Fibroblast of lung (primary cell): Measurements from ENCODE around the gene PRKCA. TPM values are rescaled to one million over a fixed set of nuclear protein-coding genes. Genes with fewer than 3 reads are reported as not detected.

Experiments used
- DNase-seq, 2 donors: peaks; one replicate each; pipeline versions ENCODE4 v3.0.0 to v3.0.0-alpha.2; 2010; ENCODE audit warnings: low read depth in 2 of 2
- H2AFZ ChIP-seq: 2 replicates; pipeline ENCODE4 v1.5.1; 2012; ENCODE audit warnings: low read length, control low read depth, inconsistent platforms
- H3K27ac ChIP-seq: 2 replicates; pipeline ENCODE4 v1.5.1; 2011; ENCODE audit warnings: low read length, control low read depth; ENCODE audit not compliant: insufficient read depth
- H3K27me3 ChIP-seq: 2 replicates; pipeline ENCODE4 v1.5.1; 2011; ENCODE audit warnings: mild to moderate bottlenecking, low read length; ENCODE audit not compliant: control insufficient read depth, insufficient read depth
- H3K36me3 ChIP-seq: 2 replicates; pipeline ENCODE4 v1.5.1; 2011; ENCODE audit warnings: low read length; ENCODE audit not compliant: control insufficient read depth, insufficient read depth
- H3K4me1 ChIP-seq: 2 replicates; pipeline ENCODE4 v1.5.1; 2011; ENCODE audit warnings: low read length; ENCODE audit not compliant: control insufficient read depth, insufficient read depth; ENCODE audit errors: extremely low read depth
- H3K4me2 ChIP-seq: 2 replicates; pipeline ENCODE4 v1.5.1; 2011; ENCODE audit warnings: low read length, control low read depth; ENCODE audit not compliant: insufficient read depth; ENCODE audit errors: extremely low read depth
- H3K4me3 ChIP-seq, 4 experiments: fragments of 200-600 bp in 1 of 4; sonication (generic) in 1 of 4; replicated peaks in 1 of 4; 2 replicates each; pipeline ENCODE4 v1.5.1; 2011 to 2016; ENCODE audit warnings: low read length in 4 of 4, low read depth in 3 of 4, mild to moderate bottlenecking in 3 of 4, control low read depth in 2 of 4, inconsistent platforms in 1 of 4, mixed read lengths in 1 of 4; ENCODE audit not compliant: insufficient read depth in 1 of 4; ENCODE audit errors: control extremely low read depth in 1 of 4
- H3K79me2 ChIP-seq: 2 replicates; pipeline ENCODE4 v1.5.1; 2012; ENCODE audit warnings: mild to moderate bottlenecking, low read length, inconsistent platforms; ENCODE audit not compliant: control insufficient read depth, insufficient read depth
- H3K9ac ChIP-seq: 2 replicates; pipeline ENCODE4 v1.5.1; 2011; ENCODE audit warnings: mild to moderate bottlenecking, low read length, control low read depth; ENCODE audit not compliant: insufficient read depth
- H3K9me3 ChIP-seq: 2 replicates; pipeline ENCODE4 v1.5.1; 2012; ENCODE audit warnings: low read depth, low read length; ENCODE audit not compliant: control insufficient read depth, insufficient read depth
- H4K20me1 ChIP-seq: 2 replicates; pipeline ENCODE4 v1.5.1; 2011; ENCODE audit warnings: low read length; ENCODE audit not compliant: control insufficient read depth, insufficient read depth; ENCODE audit errors: extremely low read depth
- CTCF ChIP-seq, 2 donors: IDR thresholded peaks in 1 of 2; conservative IDR thresholded peaks in 1 of 2; 1 replicate in 1 of 2; 2 replicates in 1 of 2; pipeline ENCODE4 v1.5.1; 2011 to 2012; ENCODE audit warnings: low read length in 2 of 2, control low read depth in 1 of 2, inconsistent platforms in 1 of 2, low read depth in 1 of 2, mild to moderate bottlenecking in 1 of 2
- EZH2 ChIP-seq: IDR thresholded peaks from 2 replicates; pipeline ENCODE4 v1.5.1; 2012; ENCODE audit warnings: low read length, control low read depth, mild to moderate bottlenecking; ENCODE audit errors: missing control alignments
- polyA plus RNA-seq, 2 donors: library from polyadenylated mRNA; depleted of rRNA in 1 of 2; stranded (reverse) in 1 of 2; unstranded in 1 of 2; fragments of >200 nt; gene quantifications; 2 replicates each; pipeline ENCODE4 v1.2.1, GENCODE V29; 2011 to 2012; ENCODE audit warnings: missing spikeins in 1 of 2
- total RNA-seq: library from RNA; depleted of rRNA; stranded (reverse); fragments of >200 nt; gene quantifications from 2 replicates; pipeline ENCODE4 v1.2.1, GENCODE V29; 2014

Gene PRKCA
- total and polyA plus RNA-seq, 2 donors (not counting 1 experiment from before 2014, with no cell fraction given) = 34.0 to 74.2 TPM

- Histone ChIP-seq H3K4me2 (no peak overlapping the region), H3K27ac (no peak overlapping the region), H4K20me1 (no peaks in the 10 kb centered on the region), H3K9me3 (no peaks in the 10 kb centered on the region), H3K4me1 (no peaks in the 10 kb centered on the region), H3K4me3 (no peak overlapping the region), H3K79me2 (peaks cover 23% of the 10 kb centered on the region), H3K9ac (no peak overlapping the region), H3K27me3 (no peaks in the 10 kb centered on the region), H3K36me3 (no peaks in the 10 kb centered on the region), H2AFZ (no peak overlapping the region)
- DNase-seq = peak in 1 of 2 donors; percentile 46
- no peak for TF ChIP-seq CTCF (conservative IDR thresholded peaks at IDR 0.05 in 1 of 2, IDR thresholded peaks at IDR 0.05 in 1 of 2; ENCODE audit: low read depth in 1 of 2, low read length in 2 of 2)
- no peak for TF ChIP-seq EZH2
Measured at GRCh38 chr17:66299711-66300110, 2.7 kb upstream of the PRKCA start.

- no peak overlapping the region for H3K9ac ChIP-seq
- DNase-seq = no peak
- H3K36me3 ChIP-seq = no peaks in the 10 kb centered on the region
- peaks cover 36% of the 10 kb centered on the region for H3K79me2 ChIP-seq
- H4K20me1 ChIP-seq = no peaks in the 10 kb centered on the region
- no peak overlapping the region for H3K4me2 ChIP-seq
- H3K27ac ChIP-seq = no peak overlapping the region
- H3K4me1 ChIP-seq = no peaks in the 10 kb centered on the region
- TF ChIP-seq CTCF (conservative IDR thresholded peaks at IDR 0.05 in 1 of 2, IDR thresholded peaks at IDR 0.05 in 1 of 2; ENCODE audit: low read depth in 1 of 2, low read length in 2 of 2) (no peak), EZH2 (no peak)
- H3K9me3 ChIP-seq = no peaks in the 10 kb centered on the region
- no peak overlapping the region for H2AFZ ChIP-seq
- peak overlapping the region in 2 of 4 experiments; percentile 86 to 89 for H3K4me3 ChIP-seq
- H3K27me3 ChIP-seq = no peaks in the 10 kb centered on the region
Measured at GRCh38 chr17:66300956-66301355, 1.5 kb upstream of the PRKCA start.

GRCh38 chr17:66301367-66301863 lies 998 bp upstream of the PRKCA start:
- peak overlapping the region; percentile 63 for H3K27ac ChIP-seq

More at GRCh38 chr17:66301367-66301863, 998 bp upstream of the PRKCA start:
- Histone ChIP-seq H2AFZ (no peak overlapping the region), H3K27me3 (no peaks in the 10 kb centered on the region), H3K36me3 (no peaks in the 10 kb centered on the region), H3K9ac (peak overlapping the region; percentile 53), H3K4me2 (peak overlapping the region; percentile 93), H3K4me1 (no peaks in the 10 kb centered on the region), H3K9me3 (no peaks in the 10 kb centered on the region), H3K79me2 (peaks cover 40% of the 10 kb centered on the region), H3K4me3 (peak overlapping the region; percentile 66 to 89 (median 78)), H4K20me1 (no peaks in the 10 kb centered on the region)
- TF ChIP-seq CTCF (conservative IDR thresholded peaks at IDR 0.05 in 1 of 2, IDR thresholded peaks at IDR 0.05 in 1 of 2; ENCODE audit: low read depth in 1 of 2, low read length in 2 of 2) (no peak), EZH2 (no peak)
- no peak for DNase-seq
